ENCODE data around the gene TMC6. TPM values are rescaled to one million over a fixed set of nuclear protein-coding genes. Genes with fewer than 3 reads are reported as not detected.
A peak's percentile ranks its signal among the peaks of the same experiment; 100 is the strongest.

TMC6 gene
- total RNA-seq, 5 donors from 2014 or later (not counting 1 experiment from before 2014, with no cell fraction given): 616 to 847 (median 698) TPM

DNA sequence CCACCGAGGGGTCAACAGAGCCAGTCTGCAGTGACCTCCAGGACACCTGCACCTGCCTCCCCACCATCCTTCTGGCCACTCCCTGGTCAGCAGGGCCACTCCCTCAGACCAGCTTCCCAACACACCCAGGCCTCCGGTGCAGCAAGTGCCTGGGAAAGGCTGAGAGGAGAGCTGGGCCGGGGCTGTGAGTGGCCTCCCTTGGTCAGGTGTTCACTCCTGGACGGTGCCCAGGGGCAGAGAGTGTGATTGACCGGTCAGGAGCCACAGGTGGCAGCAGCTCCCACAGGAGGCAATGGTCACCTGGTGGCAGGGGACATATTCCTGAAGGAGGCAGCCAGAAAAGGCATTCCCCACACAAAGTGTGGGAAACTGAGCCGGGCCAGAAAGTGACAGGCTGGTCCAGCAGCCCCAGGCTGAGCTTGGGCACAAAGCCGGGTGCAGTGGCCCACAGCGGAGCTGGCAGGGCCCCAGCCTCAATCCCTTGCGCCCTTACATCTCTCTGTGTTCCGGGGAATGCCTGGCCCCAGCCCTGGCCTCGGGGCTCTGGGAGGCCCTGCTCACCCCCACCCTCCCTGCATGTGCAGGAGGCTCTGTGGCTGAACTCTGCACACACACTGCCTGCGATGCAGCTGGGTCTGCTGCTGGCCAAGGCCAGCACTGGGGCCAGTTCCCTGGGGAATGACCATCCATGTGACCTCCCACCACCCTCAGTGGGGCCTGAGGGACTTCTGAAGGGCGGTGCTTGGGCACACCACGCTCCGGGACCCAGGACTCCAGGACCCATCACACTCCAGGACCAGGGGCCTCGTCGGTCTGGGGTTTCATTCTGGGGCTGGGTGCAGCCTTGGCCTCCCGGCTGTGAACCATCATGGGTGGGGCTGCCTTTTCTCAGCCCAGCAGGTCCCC lies 16.4 kb upstream of the TMC6 start:
- no peaks in the 10 kb centered on the region for H3K9me3 Mint-ChIP-seq
- Histone ChIP-seq H3K36me3 (ENCODE audit: control insufficient read depth in 2 of 2, extremely low read depth in 1 of 2, insufficient read depth in 1 of 2, low read length in 1 of 2) (peaks cover 7 to 19% of the 10 kb centered on the region in 2 donors), H3K4me3 (ENCODE audit: control insufficient read depth in 1 of 2, extremely low read depth in 1 of 2, low read length in 1 of 2) (no peak overlapping the region), H3K9me3 (no peaks in the 10 kb centered on the region), H3K4me1 (ENCODE audit: control insufficient read depth in 1 of 2, extremely low read depth in 1 of 2, insufficient read depth in 2 of 2, low read length in 2 of 2) (peaks cover 6 to 71% of the 10 kb centered on the region in 2 experiments), H3K27ac (ENCODE audit: low read length) (no peak overlapping the region), H3K27me3 (replicated peaks in 1 of 2; ENCODE audit: control insufficient read depth in 2 of 2, extremely low read depth in 1 of 2, insufficient read depth in 2 of 2, low read length in 1 of 2) (no peaks in the 10 kb centered on the region)
- WGBS (ENCODE audit: insufficient coverage): 84% methylated on average over 14 of the region's 18 CpGs
- ChIA-PET CTCF (no interaction called here), POLR2A (no interaction called here)
- peaks cover 40 to 56% (median 52%) of the 10 kb centered on the region in 3 donors for H3K4me1 Mint-ChIP-seq
- H3K27me3 Mint-ChIP-seq: no peaks in the 10 kb centered on the region
- no peak for ATAC-seq (replicated peaks in 1 of 4)
- peak overlapping the region in 1 of 2 donors; percentile 11 for H3K27ac Mint-ChIP-seq
- no peak overlapping the region for H3K4me3 Mint-ChIP-seq
- H3K36me3 Mint-ChIP-seq: peaks cover 7% of the 10 kb centered on the region
- peak in 1 of 35 experiments; percentile 3 for DNase-seq

DNA sequence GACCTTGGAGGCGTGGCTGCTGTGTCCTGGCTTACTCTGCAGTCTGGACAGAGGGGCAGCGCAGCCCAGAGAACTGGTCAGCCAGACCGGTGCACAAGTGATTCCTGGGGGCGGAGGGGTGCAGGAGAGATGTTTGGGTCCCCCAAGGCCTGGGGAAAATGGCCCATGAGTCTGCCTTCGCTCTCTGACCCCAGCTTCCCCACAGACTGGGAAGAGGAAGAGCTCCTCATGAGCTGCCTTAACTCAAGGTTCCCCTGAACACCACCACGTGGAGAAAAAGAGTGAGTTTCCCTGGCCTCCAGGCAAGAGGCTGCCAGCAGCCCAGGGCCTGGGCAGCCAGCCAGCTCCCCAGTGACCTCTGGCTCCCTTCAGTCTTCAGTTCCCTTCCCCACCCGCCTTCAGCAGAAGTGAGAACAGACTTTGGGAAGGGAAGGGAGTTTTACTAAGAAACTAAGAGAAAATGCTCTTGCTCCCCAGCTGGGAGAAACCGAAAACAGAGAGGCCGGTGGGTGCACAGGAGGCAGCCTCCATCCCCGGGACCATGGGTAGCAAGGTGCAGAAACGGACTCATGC lies 15.7 kb upstream of the TMC6 start:
- ChIA-PET POLR2A (no interaction called here), CTCF (interaction anchor here in 1 of 2 donors (0.6 kb wide), 1 partner anchor 24 kb away, joined by 3 read pairs; no protein-coding TSS in a partner anchor)
- DNase-seq: no peak
- H3K36me3 ChIP-seq (ENCODE audit: control insufficient read depth in 2 of 2, extremely low read depth in 1 of 2, insufficient read depth in 1 of 2, low read length in 1 of 2): peaks cover 7 to 20% of the 10 kb centered on the region in 2 donors
- H3K27me3 Mint-ChIP-seq: no peaks in the 10 kb centered on the region
- H3K27ac ChIP-seq (ENCODE audit: low read length): peak overlapping the region; percentile 36
- WGBS (ENCODE audit: insufficient coverage): 82% methylated on average over 6 of the region's 11 CpGs
- peaks cover 7% of the 10 kb centered on the region for H3K36me3 Mint-ChIP-seq
- peaks cover 6 to 78% of the 10 kb centered on the region in 2 experiments for H3K4me1 ChIP-seq (ENCODE audit: control insufficient read depth in 1 of 2, extremely low read depth in 1 of 2, insufficient read depth in 2 of 2, low read length in 2 of 2)
- peaks cover 45 to 61% (median 57%) of the 10 kb centered on the region in 3 donors for H3K4me1 Mint-ChIP-seq
- no peaks in the 10 kb centered on the region for H3K27me3 ChIP-seq (replicated peaks in 1 of 2; ENCODE audit: control insufficient read depth in 2 of 2, extremely low read depth in 1 of 2, insufficient read depth in 2 of 2, low read length in 1 of 2)
- no peak for ATAC-seq (replicated peaks in 1 of 4)
- no peak overlapping the region for H3K4me3 Mint-ChIP-seq
- H3K9me3 ChIP-seq: no peaks in the 10 kb centered on the region
- no peaks in the 10 kb centered on the region for H3K9me3 Mint-ChIP-seq
- H3K27ac Mint-ChIP-seq: peak overlapping the region; percentile 30 to 43
- no peak overlapping the region for H3K4me3 ChIP-seq (ENCODE audit: control insufficient read depth in 1 of 2, extremely low read depth in 1 of 2, low read length in 1 of 2)

- POLR2A ChIA-PET: no interaction called here
- H3K4me3 Mint-ChIP-seq: no peak overlapping the region
- no peak for ATAC-seq (replicated peaks in 1 of 4)
These were observed 14.9 kb upstream of the TMC6 start for GRCh38 chr17:78143214-78144146.

DNA sequence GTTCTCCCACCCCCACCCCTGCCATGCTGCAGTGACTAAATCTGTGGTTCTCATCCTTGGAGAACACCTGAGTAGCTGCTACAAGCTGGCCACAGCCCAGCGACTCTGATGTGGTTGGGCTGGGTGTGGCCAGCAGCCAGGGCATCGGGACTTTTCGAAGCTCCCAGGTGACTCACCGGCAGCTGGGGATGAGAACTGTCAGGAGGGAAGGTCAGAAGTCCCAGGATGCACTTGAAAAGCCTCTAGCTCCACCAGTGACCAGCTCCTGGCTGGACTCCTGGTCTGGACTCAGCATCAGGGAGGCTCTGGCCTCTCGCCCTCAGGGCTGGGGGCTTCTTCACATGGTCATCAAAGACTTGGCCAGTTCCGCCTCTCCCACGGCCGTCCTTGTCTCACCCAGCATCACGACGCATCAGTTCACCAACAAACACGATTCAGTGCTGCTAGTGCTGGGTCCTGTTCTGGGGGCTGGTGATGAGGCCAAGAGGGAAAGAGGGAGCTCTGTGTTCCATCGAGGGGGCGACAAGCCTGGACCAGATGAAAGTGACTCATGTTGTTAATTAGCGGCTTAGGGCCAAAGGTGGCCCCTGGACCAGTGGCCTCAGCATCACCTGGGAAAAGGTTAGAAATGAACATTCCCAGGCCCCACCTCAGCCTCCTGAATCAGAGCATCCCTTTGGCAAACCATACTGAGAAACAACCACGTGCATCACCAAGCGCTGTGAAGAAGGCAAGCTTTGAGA lies 13.7 kb upstream of the TMC6 start:
- H3K4me3 Mint-ChIP-seq: no peak overlapping the region

More at GRCh38 chr17:78143214-78144146, 14.9 kb upstream of the TMC6 start:
- Mint-ChIP-seq H3K27me3 (no peaks in the 10 kb centered on the region), H3K27ac (peak overlapping the region; percentile 30 to 36), H3K4me1 (peaks cover 50 to 65% (median 61%) of the 10 kb centered on the region in 3 donors), H3K9me3 (no peaks in the 10 kb centered on the region), H3K36me3 (peaks cover 7% of the 10 kb centered on the region)
- no peak overlapping the region for H3K4me3 ChIP-seq (ENCODE audit: control insufficient read depth in 1 of 2, extremely low read depth in 1 of 2, low read length in 1 of 2)
- peaks cover 6 to 82% of the 10 kb centered on the region in 2 experiments for H3K4me1 ChIP-seq (ENCODE audit: control insufficient read depth in 1 of 2, extremely low read depth in 1 of 2, insufficient read depth in 2 of 2, low read length in 2 of 2)
- 85% methylated on average over 19 of the region's 21 CpGs for WGBS (ENCODE audit: insufficient coverage)
- H3K27me3 ChIP-seq (replicated peaks in 1 of 2; ENCODE audit: control insufficient read depth in 2 of 2, extremely low read depth in 1 of 2, insufficient read depth in 2 of 2, low read length in 1 of 2): no peaks in the 10 kb centered on the region
- no peak for DNase-seq
- H3K27ac ChIP-seq (ENCODE audit: low read length): peak overlapping the region; percentile 36
- no peaks in the 10 kb centered on the region for H3K9me3 ChIP-seq
- CTCF ChIA-PET: interaction anchor here in 1 of 2 donors (0.6 kb wide), 1 partner anchor 23 kb away, joined by 3 read pairs; no protein-coding TSS in a partner anchor
- peaks cover 7 to 27% of the 10 kb centered on the region in 2 donors for H3K36me3 ChIP-seq (ENCODE audit: control insufficient read depth in 2 of 2, extremely low read depth in 1 of 2, insufficient read depth in 1 of 2, low read length in 1 of 2)

DNA sequence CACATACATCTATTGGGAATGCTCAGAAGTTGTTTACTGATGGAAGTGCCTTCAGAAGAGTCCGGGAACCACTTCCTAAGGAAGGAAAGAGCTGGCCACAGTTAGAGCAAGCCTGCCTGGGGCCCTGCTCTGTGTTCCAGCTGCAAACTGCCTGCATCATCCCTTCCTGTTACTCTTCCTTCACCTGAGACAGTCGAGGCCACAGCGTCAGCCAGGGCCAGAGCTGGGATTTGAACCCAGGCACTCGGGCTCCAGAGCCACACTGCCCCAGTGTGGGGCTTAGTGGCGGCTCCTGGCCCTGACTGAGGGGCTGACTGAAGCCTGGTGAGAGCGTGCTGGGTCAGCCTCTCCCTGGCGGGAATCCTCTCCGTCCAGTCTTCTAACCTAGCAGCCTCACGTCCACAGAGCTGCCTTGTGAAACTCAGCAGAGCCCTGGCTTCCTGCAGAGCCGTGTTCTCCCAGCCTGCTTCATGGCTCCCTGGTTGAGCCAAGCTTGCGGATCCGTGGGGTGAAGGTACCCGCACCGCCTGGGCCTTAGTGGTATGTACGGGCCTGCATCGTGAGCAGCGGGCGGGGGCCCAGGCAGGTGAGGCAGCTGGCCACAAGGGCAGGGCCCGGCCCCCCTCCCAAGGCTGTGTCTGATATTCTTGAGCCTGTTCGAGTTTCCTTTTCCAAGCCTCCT lies 13.0 kb upstream of the TMC6 start:
- no peak overlapping the region for H3K27ac ChIP-seq (ENCODE audit: low read length)
- H3K36me3 Mint-ChIP-seq: peaks cover 12% of the 10 kb centered on the region
- DNase-seq (no peak), ATAC-seq (replicated peaks in 1 of 4) (no peak)
- peaks cover 18 to 44% of the 10 kb centered on the region in 2 donors for H3K36me3 ChIP-seq (ENCODE audit: control insufficient read depth in 2 of 2, extremely low read depth in 1 of 2, insufficient read depth in 1 of 2, low read length in 1 of 2)
- H3K27me3 ChIP-seq (replicated peaks in 1 of 2; ENCODE audit: control insufficient read depth in 2 of 2, extremely low read depth in 1 of 2, insufficient read depth in 2 of 2, low read length in 1 of 2): no peaks in the 10 kb centered on the region
- H3K9me3 Mint-ChIP-seq: no peaks in the 10 kb centered on the region
- no peak overlapping the region for H3K4me3 ChIP-seq (ENCODE audit: control insufficient read depth in 1 of 2, extremely low read depth in 1 of 2, low read length in 1 of 2)
- POLR2A ChIA-PET: interaction anchor here in 1 of 2 donors (0.5 to 0.6 kb wide), 2 partner anchors 76 to 153 kb away, joined by 3 to 5 read pairs; no protein-coding TSS in a partner anchor
- H3K9me3 ChIP-seq: no peaks in the 10 kb centered on the region
- 85% methylated on average over 16 of the region's 20 CpGs for WGBS (ENCODE audit: insufficient coverage)
- CTCF ChIA-PET: interaction anchor here (0.6 kb wide), 2 partner anchors 476 to 1602 kb away, joined by 3 read pairs; partner anchors contain the start of gene PRCD (in 1 of the 2)
- H3K27me3 Mint-ChIP-seq: no peaks in the 10 kb centered on the region
- H3K4me1 Mint-ChIP-seq: peaks cover 60 to 72% (median 70%) of the 10 kb centered on the region in 3 donors
- H3K4me3 Mint-ChIP-seq: no peak overlapping the region
- peak overlapping the region; percentile 69 to 74 for H3K27ac Mint-ChIP-seq
- peaks cover 19 to 84% of the 10 kb centered on the region in 2 experiments for H3K4me1 ChIP-seq (ENCODE audit: control insufficient read depth in 1 of 2, extremely low read depth in 1 of 2, insufficient read depth in 2 of 2, low read length in 2 of 2)

More for the DNA sequence above, 13.7 kb upstream of the TMC6 start:
- Histone ChIP-seq H3K9me3 (no peaks in the 10 kb centered on the region), H3K36me3 (ENCODE audit: control insufficient read depth in 2 of 2, extremely low read depth in 1 of 2, insufficient read depth in 1 of 2, low read length in 1 of 2) (peaks cover 11 to 37% of the 10 kb centered on the region in 2 donors), H3K4me3 (ENCODE audit: control insufficient read depth in 1 of 2, extremely low read depth in 1 of 2, low read length in 1 of 2) (no peak overlapping the region), H3K4me1 (ENCODE audit: control insufficient read depth in 1 of 2, extremely low read depth in 1 of 2, insufficient read depth in 2 of 2, low read length in 2 of 2) (peaks cover 12 to 84% of the 10 kb centered on the region in 2 experiments), H3K27me3 (replicated peaks in 1 of 2; ENCODE audit: control insufficient read depth in 2 of 2, extremely low read depth in 1 of 2, insufficient read depth in 2 of 2, low read length in 1 of 2) (no peaks in the 10 kb centered on the region), H3K27ac (ENCODE audit: low read length) (no peak overlapping the region)
- ATAC-seq (replicated peaks in 1 of 4) (no peak), DNase-seq (no peak)
- Mint-ChIP-seq H3K27me3 (no peaks in the 10 kb centered on the region), H3K4me1 (peaks cover 53 to 68% (median 65%) of the 10 kb centered on the region in 3 donors), H3K36me3 (peaks cover 8% of the 10 kb centered on the region), H3K9me3 (no peaks in the 10 kb centered on the region), H3K27ac (peak overlapping the region in 1 of 2 donors; percentile 31)
- WGBS (ENCODE audit: insufficient coverage): 76% methylated on average over 12 of the region's 16 CpGs
- CTCF ChIA-PET: interaction anchor here (0.6 kb wide), 2 partner anchors 476 to 1602 kb away, joined by 3 read pairs; partner anchors contain the start of gene PRCD (in 1 of the 2)
- POLR2A ChIA-PET: interaction anchor here in 1 of 2 donors (0.5 to 0.6 kb wide), 2 partner anchors 76 to 154 kb away, joined by 3 to 5 read pairs; no protein-coding TSS in a partner anchor

All from T-cell (primary cell).